Gastrocnemius medialis (tissue), 4 donors: ENCODE measurements around the gene EHD3.

ENCODE experiments used
- CTCF ChIP-seq, 5 experiments: fragments of 450-650 bp in 3 of 5; fragments of 200-600 bp in 2 of 5; sonication (generic) in 2 of 5; IDR thresholded peaks in 4 of 5; conservative IDR thresholded peaks in 1 of 5; 1 replicate in 4 of 5; 2 replicates in 1 of 5; pipeline ENCODE4 v1.5.1; 2016 to 2019; ENCODE audit warnings: antibody characterized with exemption in 5 of 5, mild to moderate bottlenecking in 3 of 5, moderate library complexity in 3 of 5
- POLR2A ChIP-seq, 2 donors: fragments of 450-650 bp; IDR thresholded peaks; one replicate each; pipeline ENCODE4 v1.6.1; 2017; ENCODE audit warnings: antibody characterized with exemption in 2 of 2, mild to moderate bottlenecking in 2 of 2, moderate library complexity in 2 of 2

- TF ChIP-seq CTCF (IDR thresholded peaks at IDR 0.05 in 4 of 5, conservative IDR thresholded peaks at IDR 0.05 in 1 of 5): no peak
- no peak for TF ChIP-seq POLR2A (IDR thresholded peaks at IDR 0.05)
Measured at GRCh38 chr2:31251851-31252250, 17.9 kb downstream of the EHD3 start.
